GM18873 (cell line): ENCODE measurements around the gene ATRNL1.
"Not testable (repeated sequence)": the region's sequence is repeated elsewhere in the genome, so short reads cannot be mapped to it uniquely, and the experiment has no call there.

Source experiments
- ATAC-seq: cut with Tn5 transposase; IDR thresholded peaks from one replicate; pipeline ENCODE4 v1.9.1; 2021; ENCODE audit warnings: mild to moderate bottlenecking, moderate library complexity, moderate number of reproducible peaks; ENCODE audit not compliant: unreplicated experiment, low FRiP score

ATRNL1 gene

DNA sequence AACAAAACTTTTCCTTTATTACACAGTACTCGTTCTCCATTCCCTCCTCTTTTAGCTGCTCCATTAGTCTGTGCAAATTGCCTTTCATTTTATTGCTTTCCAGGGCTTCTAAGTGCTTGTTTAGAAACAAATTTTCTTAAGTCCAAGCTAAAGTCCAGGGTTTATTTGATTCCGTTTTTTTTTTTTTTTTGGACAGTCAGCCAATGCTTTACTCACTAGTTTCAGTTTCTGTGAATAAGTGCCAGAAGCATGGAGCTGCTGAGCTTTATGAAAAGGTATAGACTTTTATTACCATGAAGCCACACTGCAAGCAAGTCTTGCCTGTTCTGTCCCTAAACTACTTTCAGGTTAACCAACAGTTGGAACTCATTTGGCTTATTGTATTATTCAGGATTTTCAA is 724.8 kb downstream of the ATRNL1 start:
- no peak for ATAC-seq

DNA sequence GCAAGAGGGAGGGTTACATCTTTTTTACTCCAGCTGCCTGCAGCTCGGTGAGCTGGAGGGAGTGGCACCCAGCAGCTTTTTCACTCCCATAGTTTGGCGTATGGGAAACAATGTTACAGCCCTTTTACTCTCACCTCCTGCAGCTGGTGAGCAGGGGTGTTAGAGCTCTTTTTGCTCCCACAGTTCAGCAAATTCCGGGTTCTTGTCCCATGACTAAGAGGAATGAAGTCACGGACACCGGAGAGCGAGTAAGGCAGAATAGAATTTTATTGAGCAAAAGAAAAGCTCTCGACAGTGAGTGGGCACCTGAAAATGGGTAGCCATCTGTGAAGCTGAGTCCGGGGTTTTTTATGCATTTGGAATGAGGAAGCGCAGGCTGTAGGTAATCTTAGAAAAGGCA is 733.2 kb downstream of the ATRNL1 start:
- ATAC-seq: no peak

DNA sequence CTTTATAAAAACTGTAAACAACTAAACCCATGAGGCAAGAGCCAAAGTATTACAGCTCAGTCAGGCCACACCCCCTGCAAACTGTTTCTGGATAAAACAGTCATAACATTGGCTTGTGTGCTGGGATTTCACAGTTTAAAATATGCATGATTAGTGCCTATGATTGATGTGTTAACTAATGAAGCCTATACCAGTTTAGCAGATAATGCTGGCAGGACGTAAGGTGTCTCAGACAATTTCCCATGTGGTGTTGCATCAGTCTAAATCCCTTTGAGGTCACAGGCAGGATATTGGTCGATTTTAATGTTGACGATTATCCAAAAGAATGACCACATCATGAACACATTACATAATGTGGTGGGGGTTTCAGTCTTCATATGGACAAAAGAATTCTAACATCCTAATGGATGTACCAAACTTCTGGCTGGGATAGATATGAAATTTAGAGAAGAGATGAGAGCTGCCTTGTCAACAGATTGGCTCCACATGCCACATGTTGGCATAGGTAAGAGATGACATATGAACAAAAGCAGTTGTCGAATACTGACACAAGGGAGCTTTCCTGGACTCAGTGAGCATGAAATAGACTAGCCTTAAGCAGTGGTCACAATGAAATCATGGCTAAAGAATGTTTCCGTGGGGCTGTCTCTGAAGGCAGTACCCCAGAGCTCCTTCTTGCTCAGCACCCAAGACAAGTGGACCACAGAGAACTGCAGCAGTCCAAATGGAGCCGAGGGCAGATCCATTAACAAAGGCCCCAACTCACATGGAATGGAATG is 734.3 kb downstream of the ATRNL1 start:
- ATAC-seq: no peak

DNA sequence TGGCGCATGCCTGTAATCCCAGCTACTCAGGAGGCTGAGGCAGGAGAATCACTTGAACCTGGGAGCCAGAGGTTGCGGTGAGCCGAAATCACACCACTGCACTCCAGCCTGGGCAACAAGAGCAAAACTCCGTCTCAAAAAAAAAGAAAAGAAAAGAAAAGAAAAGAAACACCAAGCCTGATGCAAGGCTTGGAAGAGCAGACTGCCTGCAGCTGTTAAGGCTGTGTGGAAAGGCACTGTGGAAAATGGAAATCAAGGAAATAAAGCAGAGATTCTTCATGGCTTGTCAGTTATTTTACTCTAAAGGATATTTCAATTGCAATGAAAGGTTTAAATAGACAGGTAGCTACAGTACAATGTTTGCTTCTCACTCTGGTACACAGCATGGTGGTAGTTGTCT is 735.0 kb downstream of the ATRNL1 start:
- ATAC-seq: not testable (repeated sequence)

- ATAC-seq: no peak
These were observed 736.5 kb downstream of the ATRNL1 start for GRCh38 chr10:115829521-115830205.

DNA sequence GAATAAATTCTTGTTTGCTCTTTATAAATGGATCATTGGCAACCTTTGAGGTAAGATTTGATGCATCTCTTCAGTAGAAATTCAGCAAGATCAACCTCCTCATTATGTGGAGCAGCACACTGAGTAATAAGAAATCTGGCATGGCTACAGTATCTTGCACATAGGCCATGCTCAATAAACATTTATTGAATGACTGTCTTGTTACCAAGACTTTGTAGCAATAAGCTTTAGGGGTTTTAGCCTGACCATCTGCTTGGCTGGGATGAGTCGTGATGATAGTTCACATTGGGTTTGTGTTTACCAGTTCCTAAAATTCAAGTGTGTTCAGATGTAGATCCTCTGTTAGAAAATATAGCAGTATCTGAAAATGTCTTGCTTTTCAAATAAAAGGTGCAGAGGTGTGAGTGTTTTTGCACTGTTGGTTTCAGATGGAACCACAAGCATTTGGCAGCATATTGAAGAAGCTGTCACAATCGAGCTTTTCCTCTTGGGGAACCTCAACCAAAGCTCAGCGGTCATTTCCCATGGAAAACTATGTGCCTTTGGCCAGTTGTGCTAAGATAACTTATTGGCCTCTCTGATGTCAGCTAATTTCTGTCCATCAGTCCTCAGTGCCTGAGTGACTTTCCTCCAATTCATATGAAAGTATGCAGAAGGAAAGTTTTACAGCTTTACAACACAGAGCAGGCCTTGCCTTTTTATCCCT is 737.3 kb downstream of the ATRNL1 start:
- ATAC-seq: no peak

GRCh38 chr10:115831016-115831415 is 737.9 kb downstream of the ATRNL1 start:
- no peak for ATAC-seq

- ATAC-seq: no peak
These were observed 740.0 kb downstream of the ATRNL1 start for GRCh38 chr10:115833119-115833518.

DNA sequence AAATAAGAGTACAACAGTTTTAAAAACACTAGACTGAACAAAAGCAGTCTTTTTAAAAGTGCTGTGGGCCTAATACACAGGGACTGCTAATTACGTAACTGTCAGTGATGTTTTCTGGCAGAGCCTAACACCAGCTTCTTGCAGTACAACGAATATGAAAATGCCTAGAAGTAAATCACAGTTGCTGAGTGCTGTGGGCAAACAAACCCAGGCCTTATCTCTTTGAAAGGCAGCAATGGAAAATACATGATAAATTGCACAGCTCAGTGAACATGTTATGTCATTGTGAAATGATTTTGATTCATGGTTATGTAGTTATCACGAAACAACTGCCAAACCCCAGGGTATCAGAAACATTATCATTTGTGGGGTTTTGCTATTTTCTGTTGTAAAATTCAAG is 751.4 kb downstream of the ATRNL1 start:
- ATAC-seq: no peak

DNA sequence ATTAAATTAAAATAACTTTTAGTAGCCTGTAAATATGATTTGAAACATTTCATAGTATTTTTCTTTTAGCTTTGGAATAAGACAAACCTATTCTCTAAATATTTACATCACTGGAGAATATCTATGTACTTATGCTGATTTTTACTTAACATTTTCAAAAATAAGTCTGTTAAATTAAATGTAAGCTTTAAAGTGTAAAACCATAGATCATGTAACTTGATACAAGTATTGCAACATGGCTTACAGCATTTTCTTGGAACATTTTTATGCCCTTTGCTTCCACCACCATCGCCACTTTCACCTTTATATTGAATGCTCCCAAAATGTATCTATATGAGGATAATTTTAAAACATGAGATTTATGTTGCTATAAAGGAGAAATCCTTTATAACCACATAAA is 752.8 kb downstream of the ATRNL1 start:
- no peak for ATAC-seq

DNA sequence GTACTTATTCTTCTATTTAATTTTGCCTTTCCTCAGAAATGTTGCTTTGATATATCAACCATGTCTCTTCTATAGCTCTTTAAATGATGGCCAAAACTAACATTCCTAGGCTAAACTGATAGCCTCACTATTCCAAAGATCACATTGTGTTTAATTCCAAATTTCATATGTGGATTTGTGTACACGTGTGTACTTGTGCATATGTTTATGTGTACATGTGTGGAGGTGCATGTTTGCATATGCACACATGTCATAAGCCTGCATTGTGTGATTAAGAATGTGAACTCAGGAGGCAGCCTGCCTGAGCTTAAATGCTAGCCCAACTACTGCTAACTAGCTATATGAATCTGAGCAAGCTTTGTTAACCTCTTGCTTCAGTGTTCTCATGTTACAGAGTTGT is 753.4 kb downstream of the ATRNL1 start:
- ATAC-seq: no peak

- ATAC-seq: no peak
These were observed 756.0 kb downstream of the ATRNL1 start for GRCh38 chr10:115849197-115849596.

GRCh38 chr10:115850666-115851065 is 757.5 kb downstream of the ATRNL1 start:
- no peak for ATAC-seq

- ATAC-seq: no peak
These were observed 758.5 kb downstream of the ATRNL1 start for GRCh38 chr10:115851695-115852094.

- no peak for ATAC-seq
These were observed 761.7 kb downstream of the ATRNL1 start for GRCh38 chr10:115854740-115855435.

DNA sequence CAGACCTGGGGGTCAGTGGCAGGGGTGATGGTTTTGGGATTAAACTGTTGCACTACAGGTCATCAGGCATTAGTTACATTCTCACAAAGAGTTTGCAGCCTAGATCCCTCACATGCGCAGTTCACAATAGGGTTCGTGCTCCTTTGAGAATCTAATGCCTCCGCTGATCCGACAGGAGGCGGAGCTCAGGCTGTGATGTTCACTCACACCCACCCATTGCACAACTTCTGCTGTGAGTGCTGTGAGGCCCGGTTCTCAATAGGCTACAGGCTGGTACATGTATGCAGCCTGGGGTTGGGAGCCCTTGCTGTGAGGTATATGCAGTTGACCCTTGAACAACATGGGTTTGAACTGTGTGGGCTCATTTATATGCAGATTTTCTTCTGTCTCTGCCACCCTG is 763.4 kb downstream of the ATRNL1 start:
- no peak for ATAC-seq

DNA sequence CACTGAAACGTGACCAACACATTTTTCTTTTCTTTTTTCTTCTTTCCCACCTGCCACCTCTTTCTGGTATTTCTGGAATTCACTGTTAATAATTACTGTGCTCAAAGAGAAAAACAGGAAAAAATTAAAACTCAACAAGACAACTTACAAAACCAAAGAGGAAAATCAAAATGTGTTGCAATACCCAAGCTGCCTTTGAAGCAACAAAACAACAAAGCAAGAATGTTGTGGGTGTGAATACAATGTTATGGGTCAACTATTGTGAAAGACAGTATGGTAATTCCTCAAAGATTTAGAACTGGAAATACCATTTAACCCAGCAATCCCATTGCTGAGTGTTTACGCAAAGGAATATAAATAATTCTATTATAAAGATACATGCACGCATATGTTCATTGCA is 764.7 kb downstream of the ATRNL1 start:
- no peak for ATAC-seq

GRCh38 chr10:115860182-115861107 is 767.3 kb downstream of the ATRNL1 start:
- ATAC-seq: no peak

GRCh38 chr10:115861455-115861854 is 768.3 kb downstream of the ATRNL1 start:
- no peak for ATAC-seq

GRCh38 chr10:115861864-115862263 is 768.7 kb downstream of the ATRNL1 start:
- no peak for ATAC-seq
